Erythroblast (primary cell): ENCODE results near the gene MYO16.

Experiments
- GATA1 ChIP-seq: IDR thresholded peaks from 2 replicates; pipeline ENCODE4 v1.6.1; 2011; ENCODE audit warnings: low read depth, mild to moderate bottlenecking, control low read depth, low read length, moderate library complexity
- POLR2A ChIP-seq: IDR thresholded peaks from 2 replicates; pipeline ENCODE4 v1.6.1; 2011; ENCODE audit warnings: mild to moderate bottlenecking, low read length

DNA sequence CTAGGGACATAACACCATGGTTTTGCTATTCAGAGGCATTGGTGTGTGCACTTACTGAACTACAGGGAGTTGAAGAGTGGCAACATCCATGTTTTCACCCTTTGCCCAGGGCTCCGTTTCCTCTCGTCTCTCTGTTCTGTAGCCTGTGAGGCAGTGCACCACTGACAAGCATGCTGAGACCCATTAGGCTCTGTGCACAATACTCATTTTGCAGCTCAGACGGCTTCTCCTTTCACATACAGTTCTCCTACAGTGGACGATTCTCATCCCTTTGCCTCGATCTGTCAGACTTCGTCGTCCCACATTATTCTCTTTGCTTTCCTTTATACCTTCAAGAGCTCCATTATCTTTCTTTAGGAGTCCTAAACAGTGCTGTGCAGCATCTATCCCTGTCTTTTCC is 403.7 kb downstream of the MYO16 start:
- TF ChIP-seq POLR2A (no peak), GATA1 (no peak)
